OCI-LY3 (cell line): ENCODE data around the gene ADGRV1.

Experiments
- H2AFZ ChIP-seq: fragments of 200-600, 300-600 bp; shearing (Covaris generic); 2 replicates; pipeline ENCODE4 v1.6.0; 2014; ENCODE audit warnings: antibody characterized with exemption, low read depth, low read length
- H3K27ac ChIP-seq: fragments of 200-600, 300-600 bp; sonication (generic); 2 replicates; pipeline ENCODE4 v1.5.1; 2014; ENCODE audit warnings: mild to moderate bottlenecking, low read length, moderate library complexity, mixed read lengths
- H3K27me3 ChIP-seq: fragments of 200-600, 300-600 bp; sonication (generic); 2 replicates; pipeline ENCODE4 v1.6.1; 2014; ENCODE audit warnings: low read depth, low read length, mixed read lengths
- H3K36me3 ChIP-seq: fragments of 200-600, 300-600 bp; sonication (generic); replicated peaks from 2 replicates; pipeline ENCODE3; 2014; ENCODE audit warnings: low read depth, low read length, mixed read lengths
- H3K4me1 ChIP-seq: fragments of 300-600, 200-600 bp; sonication (generic); 2 replicates; pipeline ENCODE4 v1.6.1; 2014; ENCODE audit warnings: low read length, mixed read lengths
- H3K4me2 ChIP-seq: fragments of 200-600, 300-600 bp; sonication (generic); 2 replicates; pipeline ENCODE4 v1.6.1; 2014; ENCODE audit warnings: low read length, mixed read lengths
- H3K4me3 ChIP-seq: fragments of 300-600, 200-600 bp; sonication (generic); 2 replicates; pipeline ENCODE4 v1.5.1; 2014; ENCODE audit warnings: antibody characterized with exemption, mild to moderate bottlenecking, low read length, moderate library complexity
- H3K79me2 ChIP-seq: fragments of 300-600, 200-600 bp; shearing (Covaris generic); 2 replicates; pipeline ENCODE4 v1.6.1; 2014; ENCODE audit warnings: mild to moderate bottlenecking, low read length, mixed read lengths
- H3K9ac ChIP-seq: fragments of 300-600, 200-600 bp; shearing (Covaris generic); 2 replicates; pipeline ENCODE4 v1.6.0; 2014; ENCODE audit warnings: mild to moderate bottlenecking, low read length, moderate library complexity
- H3K9me3 ChIP-seq: fragments of 200-600, 300-600 bp; shearing (Covaris generic); 2 replicates; pipeline ENCODE4 v1.6.1; 2014; ENCODE audit warnings: low read length, mixed read lengths; ENCODE audit not compliant: insufficient read depth
- H4K20me1 ChIP-seq: fragments of 200-600, 300-600 bp; sonication (generic); 2 replicates; pipeline ENCODE4 v1.6.1; 2016; ENCODE audit warnings: low read length, mixed read lengths; ENCODE audit not compliant: insufficient read depth
- CTCF ChIP-seq: fragments of 200-600, 300-600 bp; sonication (generic); IDR thresholded peaks from 2 replicates; pipeline ENCODE4 v1.5.1; 2014; ENCODE audit warnings: antibody characterized with exemption, low read length, low read depth
- EZH2phosphoT487 ChIP-seq: fragments of 200-600 bp; shearing (Covaris generic); IDR thresholded peaks from 2 replicates; pipeline ENCODE4 v1.6.1; 2018; ENCODE audit warnings: antibody characterized with exemption, mixed run types, low read depth

The ADGRV1 gene

GRCh38 chr5:90777959-90778358 lies 219.4 kb downstream of the ADGRV1 start:
- Histone ChIP-seq H3K27ac (no peak overlapping the region), H3K4me3 (no peak overlapping the region), H3K79me2 (no peaks in the 10 kb centered on the region), H4K20me1 (no peaks in the 10 kb centered on the region), H3K36me3 (no peaks in the 10 kb centered on the region), H3K4me1 (no peaks in the 10 kb centered on the region), H3K9me3 (no peaks in the 10 kb centered on the region), H3K4me2 (no peak overlapping the region), H3K27me3 (no peaks in the 10 kb centered on the region), H2AFZ (no peak overlapping the region), H3K9ac (no peak overlapping the region)
- TF ChIP-seq EZH2phosphoT487 (no peak), CTCF (no peak)

- TF ChIP-seq EZH2phosphoT487 (no peak), CTCF (peak; percentile 77)
- Histone ChIP-seq H3K4me2 (no peak overlapping the region), H2AFZ (no peak overlapping the region), H3K36me3 (no peaks in the 10 kb centered on the region), H3K4me1 (no peaks in the 10 kb centered on the region), H3K9ac (no peak overlapping the region), H3K9me3 (no peaks in the 10 kb centered on the region), H3K4me3 (no peak overlapping the region), H3K79me2 (no peaks in the 10 kb centered on the region), H3K27me3 (no peaks in the 10 kb centered on the region), H3K27ac (no peak overlapping the region), H4K20me1 (no peaks in the 10 kb centered on the region)
Observed at GRCh38 chr5:90783460-90784333, 225.1 kb downstream of the ADGRV1 start.

DNA sequence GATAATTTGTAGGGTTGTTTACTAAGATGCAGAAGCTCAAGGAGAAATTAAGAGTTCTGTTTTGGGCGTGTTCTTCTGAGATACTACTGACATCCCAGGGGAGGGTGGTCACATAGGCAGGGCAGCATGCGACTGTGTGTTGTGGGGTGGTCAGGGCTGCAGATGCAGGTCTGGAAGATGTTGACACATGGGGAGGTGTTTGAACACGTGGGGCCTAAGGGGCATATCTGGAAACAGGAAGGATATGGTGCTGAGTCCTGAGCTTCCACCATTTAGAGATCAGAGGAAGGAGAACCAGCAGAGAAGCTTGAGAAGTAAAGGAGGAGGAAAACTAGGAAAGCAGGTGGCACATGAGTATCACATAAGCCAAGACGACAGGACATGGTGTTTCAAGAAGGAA lies 228.2 kb downstream of the ADGRV1 start:
- no peaks in the 10 kb centered on the region for H3K27me3 ChIP-seq
- H3K36me3 ChIP-seq, result no peaks in the 10 kb centered on the region
- TF ChIP-seq CTCF (no peak), EZH2phosphoT487 (no peak)
- no peaks in the 10 kb centered on the region for H3K4me1 ChIP-seq
- no peak overlapping the region for H3K27ac ChIP-seq
- H3K9ac ChIP-seq, result no peak overlapping the region
- no peaks in the 10 kb centered on the region for H3K9me3 ChIP-seq
- no peaks in the 10 kb centered on the region for H4K20me1 ChIP-seq
- H2AFZ ChIP-seq, result no peak overlapping the region
- no peaks in the 10 kb centered on the region for H3K79me2 ChIP-seq
- no peak overlapping the region for H3K4me3 ChIP-seq
- H3K4me2 ChIP-seq, result no peak overlapping the region

- no peak overlapping the region for H3K9ac ChIP-seq
- H3K36me3 ChIP-seq, result no peaks in the 10 kb centered on the region
- H3K4me1 ChIP-seq, result no peaks in the 10 kb centered on the region
- no peaks in the 10 kb centered on the region for H4K20me1 ChIP-seq
- no peak overlapping the region for H3K4me3 ChIP-seq
- H3K27me3 ChIP-seq, result no peaks in the 10 kb centered on the region
- no peaks in the 10 kb centered on the region for H3K79me2 ChIP-seq
- no peak for TF ChIP-seq EZH2phosphoT487
- no peak for TF ChIP-seq CTCF
- H2AFZ ChIP-seq, result no peak overlapping the region
- no peaks in the 10 kb centered on the region for H3K9me3 ChIP-seq
- H3K27ac ChIP-seq, result no peak overlapping the region
- H3K4me2 ChIP-seq, result no peak overlapping the region
Observed at GRCh38 chr5:90792725-90793124, 234.1 kb downstream of the ADGRV1 start.
